Bronchial epithelial cell (primary cell): ENCODE measurements around the gene PNPLA5. TPM values are rescaled to one million over a fixed set of nuclear protein-coding genes. Genes with fewer than 3 reads are reported as not detected.
A peak's percentile ranks its signal among the peaks of the same experiment; 100 is the strongest.

Experiments used
- DNase-seq: peaks from one replicate; pipeline ENCODE4 v3.0.0-alpha.2; 2010; ENCODE audit warnings: low read depth
- FAIRE-seq: peaks from 2 replicates; lab custom pipeline; 2011; peaks lifted over from hg19 to GRCh38; lab: Jason Lieb, UNC
- H3K27me3 ChIP-seq: 2 replicates; pipeline ENCODE4 v1.5.1; 2011; ENCODE audit warnings: low read length; ENCODE audit not compliant: control insufficient read depth, insufficient read depth
- H3K36me3 ChIP-seq: 2 replicates; pipeline ENCODE4 v1.5.1; 2011; ENCODE audit warnings: low read length; ENCODE audit not compliant: control insufficient read depth, insufficient read depth
- H3K4me3 ChIP-seq: 2 replicates; pipeline ENCODE4 v1.5.1; 2011; ENCODE audit warnings: mild to moderate bottlenecking, low read depth, low read length, control low read depth
- total RNA-seq: library from RNA; depleted of rRNA; stranded (reverse); fragments of >200 nt; gene quantifications from 2 replicates; pipeline ENCODE4 v1.2.1, GENCODE V29; 2014
- TF ChIP-seq, protein P1 (sequence below): IDR thresholded peaks from 2 replicates; pipeline ENCODE4 v1.5.1; 2011; ENCODE audit warnings: mild to moderate bottlenecking, moderate library complexity, low read length, control low read depth, inconsistent platforms; ENCODE audit not compliant: insufficient read depth, severe bottlenecking

Gene PNPLA5
- total RNA-seq, 1 donor from 2014 or later: not detected

DNA sequence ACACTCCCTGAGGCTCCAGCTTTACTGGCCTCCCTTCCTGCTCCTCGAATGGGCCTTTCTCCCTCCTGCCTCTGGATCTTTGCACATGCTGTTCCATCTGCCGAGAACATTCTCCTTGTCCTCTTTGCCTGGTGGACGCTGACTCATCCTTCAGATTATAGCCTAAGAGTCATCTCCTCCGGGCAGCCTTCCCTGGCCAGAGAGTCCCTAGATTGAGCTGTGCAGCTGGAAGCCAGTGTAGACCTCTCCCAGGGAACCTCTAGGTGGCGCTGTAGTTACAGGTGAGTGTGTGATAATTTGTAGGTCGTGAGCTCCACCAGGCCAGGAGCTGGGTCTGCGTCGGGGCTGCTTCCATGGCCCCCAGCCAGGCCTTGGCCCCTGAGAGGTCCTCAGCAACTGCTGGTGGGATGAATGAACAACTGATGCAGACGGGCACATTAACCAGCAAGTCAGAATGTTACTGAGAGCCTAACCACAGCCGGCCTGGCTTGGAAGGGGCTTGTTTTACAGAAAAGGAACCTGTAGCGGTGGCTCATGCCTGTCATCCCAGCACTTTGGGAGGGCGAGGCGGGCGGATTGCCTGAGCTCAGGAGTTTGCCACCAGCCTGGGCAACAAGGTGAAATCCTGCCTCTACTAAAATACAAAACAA, 8.7 kb downstream of the PNPLA5 start:
- Histone ChIP-seq H3K27me3 (no peaks in the 10 kb centered on the region), H3K4me3 (no peak overlapping the region), H3K36me3 (no peaks in the 10 kb centered on the region)
- DNase-seq (peak; percentile 73), FAIRE-seq (no peak)
- TF ChIP-seq, protein P1, sequence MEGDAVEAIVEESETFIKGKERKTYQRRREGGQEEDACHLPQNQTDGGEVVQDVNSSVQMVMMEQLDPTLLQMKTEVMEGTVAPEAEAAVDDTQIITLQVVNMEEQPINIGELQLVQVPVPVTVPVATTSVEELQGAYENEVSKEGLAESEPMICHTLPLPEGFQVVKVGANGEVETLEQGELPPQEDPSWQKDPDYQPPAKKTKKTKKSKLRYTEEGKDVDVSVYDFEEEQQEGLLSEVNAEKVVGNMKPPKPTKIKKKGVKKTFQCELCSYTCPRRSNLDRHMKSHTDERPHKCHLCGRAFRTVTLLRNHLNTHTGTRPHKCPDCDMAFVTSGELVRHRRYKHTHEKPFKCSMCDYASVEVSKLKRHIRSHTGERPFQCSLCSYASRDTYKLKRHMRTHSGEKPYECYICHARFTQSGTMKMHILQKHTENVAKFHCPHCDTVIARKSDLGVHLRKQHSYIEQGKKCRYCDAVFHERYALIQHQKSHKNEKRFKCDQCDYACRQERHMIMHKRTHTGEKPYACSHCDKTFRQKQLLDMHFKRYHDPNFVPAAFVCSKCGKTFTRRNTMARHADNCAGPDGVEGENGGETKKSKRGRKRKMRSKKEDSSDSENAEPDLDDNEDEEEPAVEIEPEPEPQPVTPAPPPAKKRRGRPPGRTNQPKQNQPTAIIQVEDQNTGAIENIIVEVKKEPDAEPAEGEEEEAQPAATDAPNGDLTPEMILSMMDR: peak; percentile 85

DNA sequence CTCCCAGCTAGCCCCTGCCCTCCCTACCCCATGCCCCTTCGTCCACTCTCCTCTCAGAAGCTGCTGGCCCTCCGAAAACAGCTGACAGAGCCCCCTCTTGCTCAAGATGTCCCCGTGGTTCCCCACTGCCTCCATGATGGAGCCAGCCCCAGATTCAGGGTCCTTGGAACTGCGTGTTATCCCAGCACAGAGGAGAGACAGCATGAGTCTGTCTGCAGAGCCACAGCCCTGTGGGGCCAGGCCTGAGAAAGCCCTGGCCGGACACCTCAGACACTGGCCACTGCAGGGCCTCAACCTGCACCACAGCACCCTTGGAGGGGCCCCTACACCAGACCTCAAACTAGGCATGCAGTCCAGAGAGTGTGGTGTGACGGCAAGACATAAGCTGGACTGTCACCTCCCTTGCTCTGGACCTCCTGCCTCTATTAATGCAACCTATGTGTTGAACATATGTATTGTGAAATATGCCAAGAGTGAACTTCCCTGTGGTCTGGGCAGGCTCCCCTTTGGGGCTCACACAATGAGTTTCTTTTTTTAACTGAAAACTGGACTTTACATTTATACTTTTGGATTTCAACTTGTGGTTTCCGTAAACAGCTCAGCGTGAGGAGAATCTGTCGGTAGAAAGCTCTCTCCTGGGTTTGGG, 9.6 kb downstream of the PNPLA5 start:
- TF ChIP-seq, protein P1: no peak
- Histone ChIP-seq H3K4me3 (no peak overlapping the region), H3K27me3 (no peaks in the 10 kb centered on the region), H3K36me3 (no peaks in the 10 kb centered on the region)
- FAIRE-seq (peak; percentile 36), DNase-seq (no peak)

DNA sequence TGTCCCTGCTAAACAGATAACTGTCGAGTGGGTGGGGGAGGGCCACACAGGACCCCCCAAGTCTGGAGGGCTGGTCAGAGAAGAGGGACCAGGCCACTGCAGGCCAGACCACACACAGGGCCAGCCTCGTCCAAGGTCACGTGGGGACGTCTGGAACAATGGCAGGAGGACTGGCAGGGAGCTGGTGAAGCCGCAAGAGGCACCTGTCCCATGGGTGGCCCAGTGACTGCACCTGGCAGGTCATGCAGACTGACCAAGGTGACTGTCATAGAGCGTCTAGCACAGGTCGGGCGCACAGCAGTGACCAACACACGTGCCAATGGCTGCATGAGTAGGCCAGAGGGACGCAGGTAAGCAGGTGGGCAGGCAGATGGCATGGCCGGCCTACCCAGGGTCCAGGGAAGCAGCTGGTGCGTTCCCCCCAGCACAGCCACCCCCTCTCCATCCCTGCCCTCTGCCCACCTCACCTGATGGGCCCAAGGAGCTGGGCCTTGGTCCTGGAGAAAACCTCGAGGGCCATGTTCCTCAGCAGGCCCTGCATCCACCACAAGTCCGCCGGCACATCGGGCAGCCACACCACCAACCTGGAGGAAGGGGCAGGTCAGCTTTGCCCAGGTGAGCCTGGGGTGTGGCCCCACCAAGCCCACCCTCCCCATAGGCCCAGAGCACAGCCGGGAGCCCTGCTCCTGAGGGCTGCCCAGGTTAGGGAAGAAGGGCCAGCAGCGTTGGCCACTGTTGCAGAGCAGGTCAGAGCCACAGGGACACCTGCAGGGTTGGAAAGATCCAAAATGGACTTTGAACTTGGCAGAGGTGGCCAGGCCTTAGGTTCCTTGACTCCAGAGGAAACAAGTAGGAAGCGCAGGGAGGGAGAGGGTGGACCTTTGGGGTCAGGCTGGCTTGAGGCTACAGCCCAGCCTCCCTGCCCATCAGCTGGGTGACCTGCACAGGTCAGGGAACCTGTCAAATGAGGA, 10.4 kb downstream of the PNPLA5 start:
- DNase-seq (no peak), FAIRE-seq (no peak)

DNA sequence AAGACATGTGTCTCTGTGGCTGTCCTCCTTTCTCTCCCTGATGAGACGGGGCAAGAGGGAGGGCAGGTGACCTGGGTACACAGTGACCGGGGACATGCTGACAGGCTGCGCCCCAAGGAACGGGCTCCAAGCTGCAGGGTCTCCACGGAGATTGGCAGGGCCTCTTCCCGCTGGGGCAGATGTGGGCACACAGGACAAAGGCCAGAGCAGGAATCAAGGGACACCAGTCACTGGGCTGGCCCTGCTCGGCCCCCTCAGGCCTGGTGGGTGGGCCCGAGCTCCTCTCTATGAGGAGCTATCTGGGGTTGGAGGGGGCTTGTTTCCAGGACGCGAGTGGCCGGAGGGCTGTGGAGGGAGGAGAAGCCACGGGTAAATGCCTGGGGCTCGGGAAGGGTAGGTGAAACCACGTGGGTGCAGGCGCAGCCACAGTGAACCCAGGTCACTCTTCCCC, 11.2 kb downstream of the PNPLA5 start:
- FAIRE-seq: no peak
- TF ChIP-seq, protein P1: no peak
- DNase-seq: no peak

More for the DNA sequence above, 10.4 kb downstream of the PNPLA5 start:
- Histone ChIP-seq H3K27me3 (peaks cover 1% of the 10 kb centered on the region), H3K4me3 (no peak overlapping the region), H3K36me3 (no peaks in the 10 kb centered on the region)
- TF ChIP-seq, protein P1: no peak

DNA sequence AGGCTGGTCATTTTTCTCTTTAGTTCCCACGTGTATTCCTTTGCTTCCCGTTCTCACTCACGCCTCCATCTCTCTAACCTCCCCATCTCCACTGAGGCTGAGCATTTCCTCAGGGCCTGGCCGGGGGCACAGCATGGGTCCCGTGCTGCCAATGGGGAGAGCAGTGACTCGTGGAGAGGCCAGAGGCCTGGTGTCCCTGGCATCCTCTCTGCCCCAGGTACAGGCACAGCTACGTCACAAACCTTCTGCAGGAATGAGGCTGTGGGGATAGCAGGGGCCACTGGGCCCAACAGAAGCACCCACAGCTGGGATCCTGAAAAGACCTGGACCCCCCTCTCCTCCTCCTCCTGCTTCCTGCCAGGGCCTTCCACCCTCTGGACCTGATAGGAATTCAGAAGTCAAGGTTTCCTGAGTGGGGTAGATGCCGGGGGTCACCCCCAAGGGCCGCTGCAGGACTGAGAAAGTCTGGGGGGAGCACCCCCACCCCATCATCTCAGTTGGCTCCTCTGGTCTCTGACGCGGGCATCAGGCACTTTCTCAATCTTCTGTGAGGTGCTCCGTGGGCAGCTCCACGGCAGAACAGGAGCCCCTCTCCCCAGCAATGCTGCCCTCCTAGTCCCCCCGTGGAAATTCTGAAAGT, 11.8 kb downstream of the PNPLA5 start:
- Histone ChIP-seq H3K36me3 (no peaks in the 10 kb centered on the region), H3K4me3 (no peak overlapping the region), H3K27me3 (peaks cover 1% of the 10 kb centered on the region)
- DNase-seq (no peak), FAIRE-seq (no peak)
- TF ChIP-seq, protein P1: no peak

More for the DNA sequence above, 11.2 kb downstream of the PNPLA5 start:
- no peak overlapping the region for H3K4me3 ChIP-seq
- no peaks in the 10 kb centered on the region for H3K36me3 ChIP-seq
- peaks cover 1% of the 10 kb centered on the region for H3K27me3 ChIP-seq
